A172 (cell line): Measurements from ENCODE around the gene CHN1. TPM values are rescaled to one million over a fixed set of nuclear protein-coding genes. Genes with fewer than 3 reads are reported as not detected.

Source experiments
- DNase-seq: peaks from one replicate; pipeline ENCODE4 v3.0.0-alpha.2; 2015; ENCODE audit warnings: low spot score
- total RNA-seq: library from RNA; depleted of rRNA; stranded (reverse); fragments of >200 nt; shearing (Covaris generic); gene quantifications from 2 replicates; pipeline ENCODE4 v1.2.3, GENCODE V29; 2014

CHN1 gene
- total RNA-seq, 1 experiment from 2014 or later = 41.3 TPM

DNA sequence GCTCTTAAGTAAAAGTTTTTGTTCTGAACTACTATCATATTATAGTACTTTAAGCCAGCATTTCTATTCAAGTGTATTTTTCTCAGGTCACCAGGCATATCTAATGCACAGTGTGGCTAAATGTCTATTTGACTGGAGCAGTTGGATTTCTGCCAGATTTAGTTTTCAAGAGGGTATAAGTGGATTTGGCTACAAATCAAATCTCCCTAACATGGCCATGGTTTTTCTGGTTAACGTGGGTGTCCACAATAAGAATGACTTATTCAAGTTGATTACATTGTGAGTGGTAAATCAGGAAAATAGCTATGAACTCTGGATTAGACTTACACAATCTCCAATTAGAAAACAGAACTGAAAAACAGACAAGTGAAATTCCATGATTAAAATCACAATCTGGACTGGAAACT, 5.7 kb upstream of the CHN1 start:
- DNase-seq = no peak

DNA sequence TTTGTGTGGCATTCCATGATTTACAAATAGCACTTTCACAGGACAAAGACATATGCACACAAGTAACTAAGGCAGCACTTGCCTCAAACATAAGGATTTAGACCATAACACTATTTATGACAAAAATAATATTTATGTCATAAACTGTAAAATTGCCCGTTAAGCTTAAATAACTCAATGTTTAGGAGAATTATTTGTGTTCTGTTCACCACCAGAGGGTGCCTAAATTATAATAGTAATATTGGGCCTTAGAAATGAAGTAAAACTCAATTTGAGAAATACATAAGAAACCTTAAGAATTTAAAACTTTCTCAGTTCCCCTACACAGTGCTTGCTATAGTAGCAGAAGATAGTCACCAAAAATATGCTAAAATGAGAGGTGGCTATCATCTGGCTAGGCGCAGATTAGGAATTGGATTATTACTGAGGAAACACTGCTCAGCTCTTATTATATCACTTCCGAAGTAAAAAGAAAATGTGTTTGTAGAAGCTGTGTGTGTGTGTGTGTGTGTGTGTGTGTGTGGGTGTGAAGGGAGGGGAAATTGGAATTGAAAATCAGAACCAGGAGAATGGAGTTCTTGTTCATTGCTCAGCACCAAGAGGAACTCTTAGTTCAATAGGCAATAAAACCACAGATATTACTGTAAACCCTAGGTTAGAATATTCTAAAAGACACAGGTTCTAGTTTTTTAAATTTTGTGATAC, 4.9 kb upstream of the CHN1 start:
- DNase-seq = no peak

DNA sequence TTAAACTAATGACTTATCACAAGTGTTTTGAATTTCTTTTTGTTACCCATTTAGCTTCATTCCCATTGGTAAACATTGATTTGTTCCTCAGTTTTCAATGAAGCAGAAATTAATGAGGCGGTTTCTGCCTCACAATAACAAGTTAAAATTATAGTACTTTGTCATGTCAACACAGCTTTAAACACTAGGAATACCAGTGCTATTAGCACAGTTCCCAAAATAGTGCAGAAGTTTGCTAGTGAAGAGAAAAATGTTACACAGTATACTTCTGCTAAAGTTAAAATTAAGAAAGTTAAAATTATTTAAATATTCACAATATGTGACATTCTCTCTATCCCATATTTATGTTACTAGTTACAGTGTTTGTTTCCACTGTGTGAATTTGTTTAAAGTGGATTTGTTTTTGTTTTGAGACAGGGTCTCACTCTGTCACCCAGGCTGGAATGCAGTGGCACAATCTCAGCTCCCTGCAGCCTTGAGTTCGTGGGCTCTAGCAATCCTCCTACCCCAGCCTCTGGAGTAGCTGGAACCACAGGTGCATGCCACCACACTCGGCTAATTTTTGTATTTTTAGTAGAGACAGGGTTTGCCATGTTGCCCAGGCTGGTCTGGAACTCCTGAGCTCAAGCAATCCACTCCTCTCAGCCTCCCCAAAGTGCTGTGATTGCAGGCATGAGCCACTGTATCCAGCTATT, 3.8 kb upstream of the CHN1 start:
- no peak for DNase-seq

DNA sequence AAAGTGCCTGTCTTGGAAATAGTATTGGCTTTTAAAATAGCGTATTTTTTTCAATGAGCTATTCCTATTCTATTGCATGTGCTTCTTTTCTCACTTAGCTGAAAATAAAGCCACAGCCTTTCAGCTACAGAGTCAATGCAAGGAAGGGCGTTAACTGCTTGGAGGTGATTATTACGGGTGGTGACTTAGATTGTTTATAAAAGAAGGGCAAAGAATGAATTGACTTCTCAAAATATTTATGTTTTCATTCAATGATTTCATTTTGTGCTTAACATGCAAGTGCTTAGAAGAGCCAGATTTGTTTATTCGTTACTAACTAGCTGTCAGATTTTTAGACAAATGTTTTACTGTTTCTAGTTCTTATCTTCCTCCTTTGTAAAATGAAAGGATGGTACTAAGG, 2.8 kb upstream of the CHN1 start:
- no peak for DNase-seq

DNA sequence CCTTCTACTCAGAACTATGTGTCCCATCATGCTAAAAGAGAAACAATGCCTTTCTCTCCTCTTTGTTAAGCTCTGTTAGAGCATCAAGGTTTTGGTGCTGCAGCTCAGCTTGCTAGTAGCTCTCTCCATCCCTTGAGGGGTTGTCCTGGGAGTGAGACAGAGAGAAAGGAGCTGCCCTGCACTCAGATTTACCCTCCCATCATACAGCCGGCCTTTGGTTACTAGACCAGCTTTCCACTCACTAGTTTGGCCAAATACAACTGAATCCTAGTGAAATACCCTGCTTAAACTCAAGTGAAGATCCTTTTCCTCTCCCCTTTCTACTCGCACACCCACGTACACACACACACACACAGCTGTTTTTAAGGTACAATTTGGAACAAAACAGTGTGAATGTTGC, 2.3 kb upstream of the CHN1 start:
- DNase-seq = no peak

DNA sequence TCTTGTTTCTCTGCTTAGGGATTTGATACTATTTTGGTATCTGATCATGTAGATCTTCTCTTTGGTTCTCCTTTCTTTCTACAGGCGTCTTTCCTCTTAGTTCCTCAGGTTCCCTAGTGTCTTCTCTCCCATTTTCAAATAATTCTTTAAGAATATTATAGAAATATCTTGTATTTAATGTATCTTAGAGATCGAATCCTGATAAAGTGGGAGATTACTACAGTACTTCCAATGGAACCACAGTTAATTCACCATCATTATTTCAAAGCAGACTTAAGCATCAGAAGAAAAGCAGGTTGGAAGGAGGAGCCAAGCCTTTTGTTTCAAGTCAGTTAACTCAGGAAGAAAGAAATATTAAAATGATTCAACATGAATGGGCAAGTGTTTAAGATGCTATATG, 1.1 kb upstream of the CHN1 start:
- DNase-seq = no peak

DNA sequence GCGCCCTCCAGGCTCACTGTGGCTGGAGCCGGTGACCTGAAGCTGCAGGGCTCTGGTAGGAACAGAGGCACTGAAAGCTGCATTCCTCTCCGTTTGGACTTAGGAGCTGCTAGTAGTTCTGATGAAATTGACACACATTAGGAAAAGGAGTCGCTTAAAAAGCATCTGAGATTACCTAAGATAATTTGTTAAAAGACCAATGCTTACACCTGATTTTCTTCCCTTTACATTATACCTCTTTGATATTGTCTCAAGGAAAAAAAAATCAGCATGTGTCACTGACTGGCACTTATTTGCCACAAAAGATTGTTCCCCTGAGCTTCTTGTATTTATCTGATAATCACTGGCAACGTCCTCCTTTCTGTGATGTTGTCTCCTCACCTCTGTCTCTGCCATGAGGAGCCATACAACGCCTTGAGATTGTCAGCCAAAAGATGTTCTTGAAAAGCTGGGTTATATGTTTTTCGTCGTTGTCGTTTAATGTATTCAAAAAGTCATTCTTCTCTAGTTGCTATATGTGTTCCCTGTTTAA, 618 bp upstream of the CHN1 start:
- peak; percentile 47 for DNase-seq

DNA sequence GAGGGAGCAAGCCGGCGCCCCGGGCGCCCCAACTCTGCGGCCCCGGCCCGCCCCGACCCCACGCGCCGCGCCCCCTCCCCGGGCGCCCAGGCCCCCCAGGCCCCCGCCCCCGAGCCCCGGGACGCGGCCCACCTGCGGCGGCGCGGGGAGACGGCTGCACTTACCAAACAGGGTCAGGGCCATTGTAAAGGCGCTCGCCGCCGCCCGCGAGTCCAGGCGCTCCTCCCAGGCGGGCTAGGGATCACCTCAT, 526 bp downstream of the CHN1 start:
- no peak for DNase-seq

DNA sequence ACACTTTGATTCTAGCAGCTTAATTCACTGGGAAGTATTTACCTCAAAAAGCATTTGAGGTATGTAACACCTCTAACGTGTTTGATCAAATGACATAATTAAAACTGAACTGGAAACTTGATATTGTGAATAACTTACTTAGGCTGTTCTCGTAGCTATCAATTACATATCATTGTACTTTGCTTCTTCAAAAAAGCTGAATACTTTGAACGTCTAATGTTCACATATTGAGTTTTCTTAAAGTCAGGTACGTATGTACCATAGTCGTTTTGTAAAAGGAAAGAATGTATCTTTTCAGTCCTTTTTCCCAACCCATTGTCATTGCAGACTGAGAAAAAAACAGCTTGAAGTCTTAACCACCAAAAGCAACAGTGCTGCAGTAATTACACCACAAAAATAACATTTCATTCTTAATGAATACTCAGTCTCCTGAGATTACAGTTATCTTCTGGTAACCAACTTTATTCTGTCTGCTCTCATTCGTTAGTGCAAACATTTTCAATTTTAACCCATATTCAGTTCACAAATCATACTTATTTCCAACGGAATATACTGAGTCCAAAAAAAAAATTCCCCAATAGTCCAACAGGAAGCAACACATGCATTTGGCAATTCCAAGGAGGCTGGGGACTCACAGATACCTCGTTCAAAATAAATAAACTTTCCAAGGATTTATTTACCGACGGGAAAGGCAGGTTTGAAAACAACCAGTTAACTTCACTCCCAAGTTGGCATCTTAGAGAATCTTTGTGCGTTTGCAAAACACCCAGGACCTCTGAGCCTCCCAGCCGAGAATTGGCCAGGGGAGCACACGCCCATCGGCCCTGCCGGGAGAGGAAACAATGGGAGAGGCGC, 1.1 kb downstream of the CHN1 start:
- DNase-seq = peak; percentile 14

DNA sequence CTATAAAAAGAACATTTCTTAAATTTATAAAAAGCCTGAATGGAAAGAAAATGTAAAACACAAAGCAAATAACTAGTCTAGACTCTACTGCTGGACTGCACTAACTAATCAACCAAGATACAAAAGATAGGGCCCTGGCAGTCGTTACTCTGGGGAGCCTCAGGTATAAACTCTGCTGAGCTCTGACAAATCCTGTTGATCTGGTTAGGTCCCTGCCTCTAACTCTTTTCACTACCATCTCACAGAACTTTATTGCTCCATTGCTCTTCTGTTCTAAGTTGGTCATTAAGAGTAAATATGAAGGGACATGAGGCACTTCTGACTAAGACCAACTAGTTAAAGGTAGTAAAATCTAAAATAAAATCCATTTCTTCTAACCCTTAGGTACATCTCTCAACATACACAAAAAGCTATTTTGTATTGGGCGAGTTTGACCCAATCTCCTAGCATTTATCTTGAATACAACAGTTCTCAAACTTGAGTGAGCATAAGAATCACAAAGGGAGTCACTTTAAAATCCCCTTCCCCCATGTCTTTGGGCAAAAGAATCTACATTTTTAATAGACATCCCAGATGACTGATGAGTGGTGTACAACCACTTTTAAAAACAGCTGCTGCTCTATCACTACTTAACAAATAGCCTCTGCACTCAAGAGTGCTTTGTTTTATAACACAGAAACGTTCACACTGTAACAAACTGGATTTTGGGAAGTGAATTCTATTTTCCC, 2.5 kb downstream of the CHN1 start:
- no peak for DNase-seq

DNA sequence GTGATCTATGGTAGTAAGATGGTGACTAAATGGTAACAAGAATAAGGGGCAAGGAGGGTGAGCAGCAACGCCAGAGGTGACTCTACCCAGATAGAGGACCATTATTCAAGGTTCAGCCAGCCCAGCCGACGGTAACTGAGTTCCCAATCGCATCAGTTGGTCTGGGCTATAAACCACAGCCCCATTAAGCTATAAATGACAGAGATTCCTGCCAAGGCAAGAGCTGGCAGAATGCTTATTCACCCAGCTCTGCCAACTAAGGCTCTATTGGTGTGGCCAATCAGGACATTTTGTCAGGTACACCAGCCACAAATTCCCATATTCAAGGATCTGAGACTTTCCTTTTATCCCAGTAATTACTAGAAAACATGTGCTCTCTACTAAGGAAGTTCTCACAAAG, 3.6 kb downstream of the CHN1 start:
- peak; percentile 9 for DNase-seq

DNA sequence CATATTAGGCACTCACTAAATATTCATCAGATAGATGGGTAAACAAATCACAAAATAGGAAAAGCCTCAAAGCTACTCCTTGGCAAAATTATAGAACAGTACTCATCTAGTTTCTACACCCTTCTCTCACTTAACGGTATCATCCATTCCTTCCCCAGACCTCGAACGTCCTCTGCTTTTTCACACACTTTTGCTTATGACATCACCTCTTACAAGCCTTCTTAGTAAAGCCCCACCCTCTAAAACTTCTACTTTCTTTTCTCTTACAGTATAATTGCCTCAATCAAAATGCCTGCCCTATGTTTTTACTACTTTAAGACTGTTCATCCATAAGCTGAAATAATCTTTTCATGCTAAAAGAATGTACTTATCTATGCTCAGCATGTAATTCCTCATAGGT, 8.1 kb downstream of the CHN1 start:
- DNase-seq = peak; percentile 15

DNA sequence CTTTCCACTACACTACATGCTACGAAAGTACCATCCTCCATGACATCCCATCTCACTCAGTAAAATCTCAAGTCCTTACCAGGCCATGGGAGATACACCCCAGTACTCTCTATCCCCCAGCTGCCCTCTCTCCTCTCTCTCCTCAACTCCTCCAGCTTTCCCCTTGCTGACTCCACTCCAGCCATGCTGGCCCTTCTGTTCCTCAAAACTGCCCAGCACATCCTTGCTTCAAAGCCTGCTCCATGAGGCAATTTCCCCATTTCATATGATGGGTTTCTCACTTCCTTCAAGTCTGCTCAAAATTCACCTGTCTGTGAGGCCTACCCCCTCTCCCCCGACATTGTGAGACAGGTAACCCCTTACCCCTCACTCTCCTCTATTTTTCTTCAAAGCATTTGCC, 8.6 kb downstream of the CHN1 start:
- DNase-seq = no peak

DNA sequence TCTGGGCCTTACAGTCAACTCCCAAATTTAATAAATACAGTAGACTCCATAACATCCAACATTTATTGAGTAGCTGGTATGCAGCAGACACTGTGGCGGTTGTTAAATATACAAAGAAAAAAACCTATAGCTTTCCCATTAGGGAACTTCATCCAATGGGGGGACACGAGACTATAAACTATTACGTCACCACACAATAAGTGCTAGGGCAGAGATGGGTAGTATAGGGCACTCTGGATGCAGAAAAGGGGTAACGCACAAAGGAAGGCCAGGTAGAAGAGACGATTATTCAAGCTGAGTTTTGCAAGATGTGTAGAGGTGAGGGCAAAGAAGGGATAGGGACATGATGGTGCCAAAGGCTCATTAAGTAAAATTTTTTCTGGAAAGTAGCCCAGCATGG, 10.8 kb downstream of the CHN1 start:
- DNase-seq = no peak

DNA sequence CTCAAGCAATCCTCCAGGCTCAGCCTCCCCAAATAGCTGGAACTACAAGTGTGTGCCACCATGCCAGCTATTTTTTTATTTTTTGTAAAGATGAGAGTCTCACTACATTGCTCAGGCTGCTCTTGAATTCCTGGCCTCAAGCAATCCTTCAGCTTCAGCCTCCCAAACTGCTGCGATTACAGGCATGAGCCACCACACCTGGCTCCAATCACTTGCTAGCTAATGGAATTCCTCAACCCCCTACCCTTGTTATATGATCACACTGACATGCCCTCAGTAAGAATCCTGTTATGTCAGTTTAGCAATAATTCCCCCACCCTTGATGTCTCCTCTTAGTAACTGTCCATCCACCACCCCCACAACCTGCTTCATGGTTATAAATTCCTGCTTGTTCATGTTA, 12.3 kb downstream of the CHN1 start:
- DNase-seq = no peak

DNA sequence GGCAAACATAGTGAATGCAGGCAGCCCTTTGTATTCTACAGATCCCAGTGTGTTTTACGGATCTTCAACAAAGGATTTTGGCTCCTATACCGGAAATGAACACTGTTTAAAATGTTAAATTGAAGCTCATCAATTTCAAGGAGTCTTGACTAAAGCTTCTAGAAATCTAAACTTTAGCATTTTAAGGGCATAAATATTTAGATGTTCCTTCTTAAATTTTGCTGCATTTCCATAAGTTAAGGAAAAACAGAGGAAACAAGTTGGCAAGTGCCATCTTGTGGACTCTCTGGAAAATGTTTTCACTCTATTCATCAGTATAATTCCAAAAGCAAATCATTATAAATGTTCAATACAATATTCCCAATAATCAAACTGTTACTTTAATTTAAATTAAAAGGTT, 19.6 kb downstream of the CHN1 start:
- DNase-seq = no peak

DNA sequence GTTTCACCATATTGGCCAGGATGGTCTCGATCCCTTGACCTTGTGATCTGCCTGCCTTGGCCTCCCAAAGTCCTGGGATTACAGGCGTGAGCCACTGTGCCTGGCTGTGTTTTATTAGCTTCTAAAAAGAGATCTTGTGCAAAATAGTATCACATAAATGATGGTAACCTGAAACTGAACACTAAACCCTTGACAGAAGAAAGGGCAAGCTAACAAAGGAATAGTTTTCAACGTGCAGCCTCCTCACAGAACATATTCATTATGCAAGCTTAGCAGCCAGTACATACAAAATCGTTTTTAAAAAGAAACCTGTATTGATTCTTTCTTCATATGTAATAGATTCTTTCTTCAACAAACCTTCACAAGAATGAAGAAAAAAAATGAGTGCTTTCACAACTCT, 20.6 kb downstream of the CHN1 start:
- DNase-seq = no peak

DNA sequence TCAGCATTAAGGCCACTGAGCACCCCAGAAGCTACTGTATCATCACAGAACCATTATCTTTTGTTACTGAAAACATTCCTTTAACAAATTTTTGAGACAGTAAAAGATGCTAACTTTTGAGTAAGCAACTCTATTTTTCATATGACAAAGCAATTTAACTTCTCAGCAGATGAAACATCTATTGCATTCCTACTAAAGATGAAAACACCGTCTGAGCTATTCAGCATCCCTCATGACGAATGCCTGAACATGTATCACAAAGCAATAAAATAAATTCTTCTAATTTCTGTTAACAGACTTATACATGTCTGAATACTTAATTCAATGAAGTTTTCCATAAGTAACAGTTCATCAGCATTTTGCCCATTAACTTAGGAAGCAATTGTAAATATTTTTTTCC, 23.9 kb downstream of the CHN1 start:
- DNase-seq = no peak

DNA sequence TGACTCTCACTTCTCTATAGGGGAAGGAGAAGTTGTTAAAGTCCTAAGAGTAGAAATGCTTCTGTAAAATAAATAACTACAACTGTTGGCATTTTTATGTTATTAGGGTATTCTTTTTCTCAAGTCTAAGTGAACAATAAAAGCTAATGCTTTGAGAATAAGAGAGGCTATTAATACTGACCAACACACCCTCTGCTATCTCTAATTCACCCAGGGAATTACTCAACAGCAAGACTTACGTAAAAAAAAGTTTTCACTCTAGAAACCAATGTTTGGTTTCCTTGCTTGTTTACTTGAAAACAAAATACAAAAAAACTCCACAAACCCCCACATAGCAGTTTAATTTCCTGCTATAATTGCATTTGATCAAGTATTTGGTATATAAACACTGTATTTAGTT, 25.2 kb downstream of the CHN1 start:
- no peak for DNase-seq

DNA sequence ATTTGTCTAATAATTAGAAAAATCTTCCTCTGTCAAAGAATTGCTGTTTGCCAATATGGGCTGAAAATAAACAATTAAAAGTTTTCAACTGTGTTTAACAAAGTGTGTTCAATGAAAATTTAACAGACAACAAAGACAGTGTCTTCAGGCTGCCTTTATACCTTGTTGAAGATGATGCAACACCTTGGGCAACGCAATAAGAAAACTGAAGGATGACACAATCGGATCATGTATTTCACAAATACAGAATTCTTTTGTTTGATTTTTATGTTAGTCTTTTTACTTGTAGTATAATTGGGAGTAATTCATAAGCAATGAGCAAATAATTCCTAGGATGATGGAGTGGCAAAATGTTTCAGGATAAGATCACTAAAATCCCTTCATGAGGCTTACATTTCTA, 27.8 kb downstream of the CHN1 start:
- DNase-seq = no peak

DNA sequence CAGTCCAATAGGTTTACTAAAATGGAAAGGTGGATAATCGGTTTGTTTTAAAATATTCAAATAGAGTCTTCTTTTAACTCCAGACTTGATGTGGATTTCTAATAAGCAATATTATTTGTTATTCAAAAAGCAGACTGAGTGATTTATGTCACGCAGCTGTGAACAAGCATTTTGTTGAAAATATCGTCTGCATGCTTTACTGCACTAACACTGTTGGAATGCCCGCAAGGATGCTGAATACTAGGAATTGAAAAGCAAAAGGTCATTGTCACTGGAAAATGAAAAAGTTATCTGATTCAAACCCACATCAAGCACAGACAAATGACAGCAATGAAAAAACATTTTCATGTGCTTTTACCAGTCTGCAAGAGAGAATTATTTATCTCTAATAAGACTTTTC, 31.1 kb downstream of the CHN1 start:
- no peak for DNase-seq

DNA sequence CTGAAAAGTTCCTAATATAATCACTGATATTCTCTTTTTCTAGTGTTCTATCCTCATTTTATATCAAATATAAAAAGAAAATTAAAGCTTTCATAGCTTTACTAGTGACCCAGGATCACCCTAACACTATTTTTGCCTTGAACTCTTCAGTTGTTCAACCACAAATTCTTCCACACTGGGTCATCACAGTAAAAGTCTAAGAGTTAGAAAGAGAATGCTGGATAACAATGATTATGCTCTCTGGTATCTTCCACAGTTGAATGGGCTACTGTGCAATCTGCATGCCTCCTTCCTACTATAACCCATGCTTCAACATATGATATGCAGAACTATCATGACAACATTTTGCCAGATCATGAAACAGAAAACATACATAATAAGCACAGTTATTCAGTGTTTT, 32.3 kb downstream of the CHN1 start:
- DNase-seq = peak; percentile 70
